Activated CD4-positive, alpha-beta T cell treated with anti-CD3 and anti-CD28 coated beads for 24 hours (primary cell): ENCODE data around the gene HDGF.

Experiments used
- DNase-seq, 2 donors: peaks; one replicate each; pipeline ENCODE4 v3.0.0-alpha.2; 2020; ENCODE audit warnings: low read depth in 2 of 2

Gene HDGF

GRCh38 chr1:156698995-156699394, 52.5 kb downstream of the HDGF start:
- DNase-seq, result no peak

GRCh38 chr1:156697481-156697880, 54.0 kb downstream of the HDGF start:
- DNase-seq, result no peak

GRCh38 chr1:156696755-156697154, 54.7 kb downstream of the HDGF start:
- DNase-seq, result no peak

- DNase-seq, result no peak
These were observed 56.8 kb downstream of the HDGF start for GRCh38 chr1:156694690-156694962.

- DNase-seq, result no peak
These were observed 57.4 kb downstream of the HDGF start for GRCh38 chr1:156693848-156694689.

- no peak for DNase-seq
These were observed 58.3 kb downstream of the HDGF start for GRCh38 chr1:156692925-156693847.

GRCh38 chr1:156692441-156692924, 59.0 kb downstream of the HDGF start:
- no peak for DNase-seq
